Muscle of arm (tissue), 12 donors: ENCODE data around the gene CDK11B. TPM values are rescaled to one million over a fixed set of nuclear protein-coding genes. Genes with fewer than 3 reads are reported as not detected.
"Not testable (repeated sequence)": the region's sequence is repeated elsewhere in the genome, so short reads cannot be mapped to it uniquely, and the experiment has no call there.

Experiments used
- DNase-seq: peaks from one replicate; pipeline ENCODE4 v3.0.0-alpha.2; 2013
- polyA plus RNA-seq, 12 donors: library from polyadenylated mRNA; unstranded; fragments of 120-200 nt; gene quantifications; one replicate each; pipeline ENCODE4 v1.2.1, GENCODE V29; 2013; ENCODE audit not compliant: insufficient read length in 12 of 12

CDK11B gene
- polyA plus RNA-seq, 12 donors, result 28.3 to 46.3 (median 31.2) TPM; not detected in 1

DNA sequence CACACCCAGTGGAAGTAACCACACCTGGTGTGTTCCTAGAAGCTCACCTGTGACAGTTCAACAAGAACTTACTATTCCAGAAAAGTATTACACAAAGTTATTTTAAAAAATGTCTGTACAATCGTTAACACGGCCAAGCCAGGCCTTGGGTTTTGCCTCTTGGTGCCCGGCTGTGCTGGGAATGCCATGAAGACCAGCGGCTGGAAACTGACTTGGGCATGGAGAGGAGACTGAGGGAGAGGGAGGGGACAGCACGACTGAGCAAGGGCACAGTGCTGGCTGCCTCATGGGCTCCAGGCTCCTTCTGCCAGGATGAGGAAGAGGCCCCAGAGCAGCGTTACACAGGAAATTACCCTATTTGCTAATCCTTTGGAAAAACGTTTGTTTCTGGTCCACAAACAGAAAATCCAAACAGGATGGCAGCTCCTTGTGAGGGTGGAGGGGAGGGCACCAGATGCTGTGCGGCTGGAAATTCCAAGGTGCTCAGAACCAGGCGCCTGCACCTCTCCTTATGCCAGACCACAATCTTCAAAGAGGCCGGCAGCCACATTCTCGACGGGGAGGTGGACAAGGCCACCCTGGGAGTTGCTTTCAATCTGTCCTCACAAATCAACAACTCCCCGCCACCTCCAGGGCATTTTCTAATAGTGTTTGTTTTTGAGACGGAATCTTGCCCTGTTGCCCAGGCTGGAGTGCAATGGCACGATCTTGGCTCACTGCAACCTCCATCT, 4.2 kb upstream of the CDK11B start:
- DNase-seq, result not testable (repeated sequence)

DNA sequence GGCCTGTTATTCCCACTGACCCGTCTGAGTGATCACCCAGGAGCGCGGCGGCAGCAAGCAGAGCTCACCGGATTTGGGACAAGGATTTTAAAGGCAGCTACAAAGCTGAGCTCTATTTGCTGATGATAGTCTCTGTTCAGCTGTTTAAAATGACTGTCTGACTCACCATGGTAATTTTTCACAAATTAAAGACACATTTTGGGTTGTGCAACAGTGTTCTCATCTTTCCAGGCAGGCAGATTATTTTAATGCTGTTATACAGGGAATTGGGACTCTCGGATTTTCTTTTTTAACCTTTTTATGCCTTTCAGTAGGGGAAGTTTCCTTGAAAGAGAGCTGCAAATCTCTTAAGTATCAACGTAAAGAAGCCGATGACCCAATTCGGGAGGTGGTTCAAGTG, 3.6 kb upstream of the CDK11B start:
- DNase-seq, result not testable (repeated sequence)

DNA sequence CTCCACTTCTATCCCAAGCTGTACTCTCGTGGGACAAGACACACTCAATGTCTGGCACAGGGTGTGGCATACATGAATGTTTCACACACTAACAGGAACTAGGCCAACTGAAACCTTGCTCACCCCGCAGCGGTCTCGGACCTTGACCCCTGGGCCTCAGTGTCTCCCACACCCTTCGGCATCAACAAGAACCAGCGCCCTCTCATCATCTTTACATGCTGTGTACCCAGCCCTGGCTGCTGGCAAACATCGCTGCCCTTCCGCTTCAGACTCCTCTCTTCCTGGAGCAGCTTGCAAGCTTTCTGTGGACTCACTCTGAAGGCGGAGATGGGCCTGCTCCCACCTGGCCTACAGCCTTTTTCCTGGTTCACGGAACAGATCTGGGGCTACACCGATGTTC, 10.5 kb downstream of the CDK11B start:
- not testable (repeated sequence) for DNase-seq

DNA sequence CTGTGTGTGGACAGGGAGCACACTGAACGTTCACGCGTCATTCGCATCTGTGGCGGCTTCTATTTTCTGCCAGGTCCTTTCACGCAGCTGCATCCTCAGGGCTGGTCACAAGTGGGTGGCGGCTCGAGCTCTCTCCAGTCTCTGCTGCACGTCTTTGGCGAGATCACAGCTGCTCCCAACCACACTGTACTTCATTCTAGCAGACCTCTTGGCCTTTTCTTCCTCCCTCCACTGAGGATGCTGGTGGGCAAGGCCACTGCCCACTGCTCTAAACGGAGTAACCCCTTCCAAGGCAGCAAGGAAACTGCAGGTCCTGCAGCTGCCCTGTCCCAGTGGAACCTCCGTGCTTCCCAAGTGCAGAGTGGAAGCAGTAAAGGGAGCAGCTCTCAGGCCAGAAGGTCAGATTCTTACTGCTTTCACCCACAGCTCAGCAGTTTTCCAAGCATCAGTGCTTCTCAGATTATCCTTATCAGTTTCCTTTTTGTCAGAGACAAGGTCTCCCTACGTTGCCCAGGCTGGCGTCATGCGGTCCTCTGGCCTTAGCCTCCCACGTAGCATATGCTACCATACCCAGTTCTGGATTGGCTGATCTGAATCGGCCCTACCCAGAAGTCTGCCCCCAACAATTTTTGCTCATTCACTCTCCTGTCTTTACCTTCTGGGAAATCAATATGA, 11.1 kb downstream of the CDK11B start:
- DNase-seq, result not testable (repeated sequence)

DNA sequence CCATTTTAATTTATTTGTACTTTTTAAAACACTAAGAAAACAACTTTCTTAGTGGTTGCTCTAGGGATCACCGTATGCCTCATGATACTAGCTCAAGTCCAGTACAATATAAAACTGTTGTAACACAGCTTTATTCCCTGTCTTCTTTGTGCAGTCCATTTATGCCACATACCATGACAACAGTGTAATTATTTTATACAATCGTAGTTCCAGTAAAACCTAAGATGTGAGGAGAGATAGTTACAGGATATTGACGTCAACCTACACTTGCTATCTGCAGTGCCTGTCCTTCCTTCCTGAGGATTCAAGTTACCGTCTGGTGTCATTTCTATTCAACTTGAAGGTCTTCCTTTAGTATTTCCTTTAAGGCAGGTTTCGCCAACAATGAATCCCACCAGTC, 12.5 kb downstream of the CDK11B start:
- DNase-seq, result not testable (repeated sequence)

DNA sequence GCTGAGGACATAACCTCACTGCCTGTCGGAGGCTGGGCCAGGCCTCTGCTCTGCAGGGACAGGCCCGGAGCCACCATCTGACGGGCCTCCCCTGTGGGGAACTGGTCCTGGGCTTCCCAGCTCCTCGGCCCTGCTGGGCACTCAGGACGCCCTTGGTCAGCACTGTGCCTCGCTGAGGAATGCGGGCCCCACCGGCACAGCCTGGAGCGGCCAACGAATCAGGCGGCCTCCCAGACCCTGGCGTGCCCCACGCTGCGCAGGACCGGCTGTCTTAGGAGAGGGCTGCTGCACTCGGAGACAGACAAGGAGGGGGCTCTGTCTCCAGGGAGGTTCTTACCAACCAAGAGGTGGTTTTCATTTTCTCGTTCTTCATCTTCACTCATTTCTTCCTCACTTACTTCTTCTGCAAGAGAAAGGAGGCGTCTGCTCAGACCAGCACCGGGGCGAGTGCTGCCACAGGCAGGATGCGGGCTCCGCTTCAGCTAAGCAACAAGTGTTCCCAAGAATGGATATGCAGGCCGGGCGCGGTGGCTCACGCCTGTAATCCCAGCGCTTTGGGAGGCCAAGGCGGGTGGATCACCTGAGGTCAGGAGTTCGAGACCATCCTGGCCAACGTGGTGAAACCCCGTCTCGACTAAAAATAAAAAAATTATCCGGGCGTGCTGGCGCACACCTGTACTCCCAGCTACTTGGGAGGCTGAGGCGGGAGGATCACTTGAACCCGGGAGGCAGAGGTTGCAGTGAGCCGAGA, 17.9 kb downstream of the CDK11B start:
- DNase-seq, result not testable (repeated sequence)

DNA sequence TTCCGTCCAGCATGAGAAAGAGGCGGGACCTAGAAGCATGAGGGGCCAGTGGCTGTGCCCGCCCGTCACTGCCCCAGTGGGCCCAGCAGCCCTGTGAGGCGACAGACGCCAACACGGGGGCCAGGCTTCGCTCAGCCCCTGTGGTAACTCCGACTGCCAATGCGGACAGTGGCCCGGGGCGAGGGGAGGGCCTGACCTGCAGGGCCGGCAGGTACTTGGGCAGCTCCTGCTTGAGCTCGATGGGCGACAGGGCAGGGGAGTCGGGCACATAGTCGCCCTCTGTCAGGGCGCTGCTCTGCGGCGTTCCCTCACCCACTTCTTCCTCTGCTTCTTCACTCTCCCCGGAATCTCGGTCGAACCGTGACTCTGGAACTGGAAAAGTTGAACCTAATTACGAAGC, 18.7 kb downstream of the CDK11B start:
- DNase-seq, result not testable (repeated sequence)

DNA sequence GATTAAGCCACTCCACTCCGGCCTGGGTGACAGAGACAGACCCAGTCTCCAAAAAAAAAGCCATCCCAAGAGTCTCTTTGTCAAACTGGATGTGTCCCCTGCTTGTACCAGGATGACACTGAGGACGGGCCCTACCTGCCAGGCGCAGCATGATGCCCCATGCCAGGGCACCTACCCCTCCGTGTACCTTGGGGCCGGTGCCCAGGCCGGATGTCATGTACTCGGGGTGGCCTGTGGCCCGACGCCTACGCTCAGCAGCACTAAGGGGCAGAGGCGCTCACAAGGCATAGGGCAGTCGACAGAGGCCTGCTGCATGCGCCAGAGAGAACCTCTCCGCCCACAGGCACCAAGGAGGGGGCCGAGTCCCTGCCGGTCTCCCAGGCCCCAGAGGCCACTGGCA, 19.4 kb downstream of the CDK11B start:
- DNase-seq, result not testable (repeated sequence)

DNA sequence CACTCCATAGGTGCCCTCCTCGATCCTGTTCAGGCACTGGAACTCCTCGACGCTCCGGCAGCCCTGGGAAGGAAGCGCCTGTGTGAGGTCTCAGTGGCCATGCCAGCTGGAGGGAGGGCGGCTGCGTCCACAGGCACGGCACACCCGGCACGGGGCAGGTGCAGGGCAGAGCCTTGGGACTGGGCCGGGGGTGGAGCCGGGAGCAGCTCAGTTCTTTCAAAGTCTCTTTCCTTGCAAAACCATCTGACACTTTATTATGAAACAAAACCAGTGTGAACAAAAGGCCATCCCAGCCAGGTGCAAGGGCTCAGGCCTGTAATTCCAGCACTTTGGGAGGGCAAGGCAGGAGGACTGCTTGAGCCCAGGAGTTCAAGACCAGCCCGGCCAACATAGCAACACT, 20.3 kb downstream of the CDK11B start:
- DNase-seq, result not testable (repeated sequence)

DNA sequence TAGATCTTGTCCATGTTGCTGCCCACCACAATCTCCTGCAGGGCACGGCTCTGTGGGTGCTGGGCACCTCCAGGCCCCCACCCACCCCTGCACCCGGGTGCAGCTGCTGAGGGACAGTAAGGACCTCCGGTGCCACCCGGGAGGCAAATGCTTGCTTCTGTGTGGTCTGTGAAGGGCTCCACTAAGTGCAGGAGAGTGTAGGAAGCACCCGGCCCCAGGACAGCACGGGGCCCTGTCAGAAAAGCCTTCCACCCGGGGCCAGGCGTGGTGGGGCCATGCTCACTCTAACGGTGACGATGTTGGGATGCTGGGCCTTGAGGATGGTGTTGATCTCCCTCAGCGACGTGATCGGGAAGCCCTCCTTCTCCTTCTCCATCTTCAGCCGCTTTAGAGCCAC, 21.3 kb downstream of the CDK11B start:
- DNase-seq, result not testable (repeated sequence)

DNA sequence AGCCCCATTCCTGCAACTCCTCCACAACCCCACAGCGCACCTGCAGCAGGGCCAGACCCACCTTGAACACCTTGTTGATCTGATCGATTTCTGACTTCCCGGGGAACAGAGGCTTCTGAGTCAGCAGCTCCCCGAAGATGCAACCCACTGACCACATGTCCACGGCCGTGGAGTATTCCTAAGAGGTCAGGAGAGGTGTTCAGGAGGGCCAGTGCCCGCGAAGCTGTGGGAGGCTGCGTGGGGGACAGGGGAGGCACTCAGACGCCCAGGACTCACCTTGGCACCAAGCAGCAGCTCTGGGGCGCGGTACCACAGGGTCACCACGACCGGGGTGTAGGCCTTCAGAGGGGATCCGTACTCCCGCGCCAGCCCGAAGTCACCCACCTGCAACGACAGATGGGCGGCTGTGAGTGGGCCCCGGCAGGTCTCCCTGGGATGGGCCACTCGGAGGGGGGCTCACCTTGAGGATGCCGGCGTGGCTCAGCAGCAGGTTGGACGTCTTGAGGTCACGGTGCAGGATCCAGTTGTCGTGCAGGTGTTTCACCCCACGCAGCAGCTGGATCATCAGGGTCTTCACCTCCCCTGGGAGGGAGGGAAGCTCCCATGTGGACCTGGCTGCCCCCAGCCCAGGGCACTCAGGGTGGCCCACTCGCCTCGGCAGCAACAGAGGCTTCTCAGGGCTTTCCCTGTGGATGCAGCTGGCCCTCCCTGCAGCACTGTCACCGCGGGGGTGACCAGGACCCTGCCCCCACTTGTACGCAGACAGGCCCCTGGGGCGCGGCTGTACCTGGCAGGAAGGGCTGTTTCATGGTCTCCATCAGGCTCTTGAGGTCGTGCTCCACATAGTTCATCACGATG, 22.0 kb downstream of the CDK11B start:
- DNase-seq, result not testable (repeated sequence)

DNA sequence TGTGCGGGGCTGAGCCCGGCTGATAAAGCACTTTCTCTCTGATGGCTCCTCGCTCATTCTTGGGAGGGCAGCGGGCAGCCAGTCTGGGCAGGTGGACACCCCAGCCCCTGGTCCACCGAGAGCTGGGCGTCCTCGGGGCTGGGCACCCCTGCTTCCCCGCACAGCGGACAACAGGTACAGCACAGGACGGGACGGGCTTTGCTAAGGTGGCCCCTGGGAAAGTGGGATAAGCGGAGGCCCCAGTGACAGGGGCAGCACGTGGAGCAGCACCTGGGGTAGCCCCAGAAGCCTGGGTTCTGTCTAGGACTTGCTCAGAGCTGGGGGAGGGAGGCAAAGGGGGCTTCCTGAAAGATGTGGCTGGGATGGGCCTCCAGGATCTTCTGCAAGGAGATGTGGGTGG, 24.2 kb downstream of the CDK11B start:
- DNase-seq, result not testable (repeated sequence)

DNA sequence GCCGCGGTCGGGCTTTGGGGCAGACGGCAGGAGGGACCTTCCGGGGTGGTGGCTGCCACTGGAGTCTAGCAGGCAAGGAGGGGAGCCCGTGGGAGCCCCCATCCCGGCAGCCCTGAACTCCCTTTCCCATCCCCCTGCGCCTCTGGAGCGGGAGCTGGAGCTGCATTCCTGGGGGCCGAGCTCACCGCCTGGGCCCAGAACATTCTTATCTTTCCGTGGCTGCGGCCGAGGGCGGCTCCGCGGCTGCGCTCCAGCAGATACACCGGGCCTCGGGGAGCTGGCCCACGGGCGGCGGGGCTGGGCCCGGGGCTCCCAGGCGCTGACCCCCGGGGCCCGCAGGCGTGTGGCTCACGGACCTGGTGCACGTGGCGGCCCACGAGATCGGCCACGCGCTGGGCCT, 25.4 kb downstream of the CDK11B start:
- DNase-seq, result not testable (repeated sequence)

DNA sequence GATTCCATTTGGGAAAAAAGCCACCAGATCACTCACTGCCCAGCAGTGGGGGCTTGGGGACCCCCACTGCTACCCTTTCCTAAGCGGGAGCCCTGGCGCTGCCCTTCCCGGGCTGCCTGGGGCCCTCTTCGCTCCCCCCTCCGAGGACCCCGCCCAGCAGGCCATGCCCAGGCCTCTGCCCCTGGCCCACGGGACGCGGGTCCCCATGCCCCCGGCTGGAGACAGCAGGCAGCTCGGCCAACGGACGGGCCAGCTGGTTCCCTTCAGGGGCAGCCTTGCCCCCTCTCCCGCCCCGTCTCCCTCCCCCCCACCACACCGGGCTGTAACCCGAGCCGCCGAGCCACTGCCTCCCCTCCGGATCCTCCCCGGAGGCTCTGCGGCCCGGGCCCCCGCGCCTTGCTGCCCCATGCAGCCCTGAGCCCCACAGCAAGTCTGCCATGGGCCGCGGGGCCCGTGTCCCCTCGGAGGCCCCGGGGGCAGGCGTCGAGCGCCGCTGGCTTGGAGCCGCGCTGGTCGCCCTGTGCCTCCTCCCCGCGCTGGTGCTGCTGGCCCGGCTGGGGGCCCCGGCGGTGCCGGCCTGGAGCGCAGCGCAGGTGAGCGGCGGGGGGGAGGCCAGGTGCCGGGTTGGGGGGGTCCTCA, 26.9 kb downstream of the CDK11B start, which contains the start of gene MMP23B:
MMP23B (plus strand) TSS at position 392 of the 639 bp plus-strand sequence; CDS start at position 438, 46 bp downstream.
- DNase-seq, result no peak

DNA sequence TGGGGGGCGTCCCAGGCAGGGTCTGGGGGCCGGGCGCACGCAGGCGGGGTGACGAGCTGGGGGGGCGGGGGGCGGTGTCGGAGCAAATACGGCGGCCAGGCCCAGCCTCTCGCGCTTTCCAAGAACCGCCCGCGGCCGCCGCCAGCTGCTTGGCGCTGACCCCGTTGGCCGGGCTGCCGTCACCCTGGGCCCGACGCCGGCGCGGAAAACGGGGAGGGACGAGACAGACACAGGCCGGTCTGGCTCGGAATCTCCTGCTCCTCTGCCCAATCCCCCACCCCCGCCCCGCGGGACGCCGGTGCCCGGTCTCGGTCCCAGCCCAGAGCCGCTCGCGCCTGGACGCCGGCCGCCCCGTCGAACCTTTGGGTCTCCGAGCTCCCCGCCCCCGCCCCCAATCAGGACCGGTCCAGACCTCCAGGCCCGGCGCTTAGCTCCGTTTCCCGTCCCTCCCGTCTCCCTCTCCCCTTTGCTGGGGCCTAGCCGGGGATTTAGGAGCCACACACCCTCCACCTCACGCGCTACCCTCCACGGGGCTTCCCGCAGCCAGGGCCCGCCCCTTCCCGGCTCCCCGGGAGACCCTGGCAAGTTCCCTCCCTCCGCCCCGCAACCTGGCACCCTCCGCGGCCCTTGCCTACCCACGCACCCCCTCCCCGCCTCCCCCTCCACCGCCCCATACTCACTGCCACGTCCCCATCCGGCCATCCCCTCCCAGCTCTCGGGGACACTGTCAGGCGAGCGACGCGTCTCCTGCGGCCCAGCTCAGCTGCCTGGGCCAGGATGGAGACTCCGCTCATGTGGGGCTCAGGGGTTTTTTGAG, 27.6 kb downstream of the CDK11B start:
- DNase-seq, result peak; percentile 89

DNA sequence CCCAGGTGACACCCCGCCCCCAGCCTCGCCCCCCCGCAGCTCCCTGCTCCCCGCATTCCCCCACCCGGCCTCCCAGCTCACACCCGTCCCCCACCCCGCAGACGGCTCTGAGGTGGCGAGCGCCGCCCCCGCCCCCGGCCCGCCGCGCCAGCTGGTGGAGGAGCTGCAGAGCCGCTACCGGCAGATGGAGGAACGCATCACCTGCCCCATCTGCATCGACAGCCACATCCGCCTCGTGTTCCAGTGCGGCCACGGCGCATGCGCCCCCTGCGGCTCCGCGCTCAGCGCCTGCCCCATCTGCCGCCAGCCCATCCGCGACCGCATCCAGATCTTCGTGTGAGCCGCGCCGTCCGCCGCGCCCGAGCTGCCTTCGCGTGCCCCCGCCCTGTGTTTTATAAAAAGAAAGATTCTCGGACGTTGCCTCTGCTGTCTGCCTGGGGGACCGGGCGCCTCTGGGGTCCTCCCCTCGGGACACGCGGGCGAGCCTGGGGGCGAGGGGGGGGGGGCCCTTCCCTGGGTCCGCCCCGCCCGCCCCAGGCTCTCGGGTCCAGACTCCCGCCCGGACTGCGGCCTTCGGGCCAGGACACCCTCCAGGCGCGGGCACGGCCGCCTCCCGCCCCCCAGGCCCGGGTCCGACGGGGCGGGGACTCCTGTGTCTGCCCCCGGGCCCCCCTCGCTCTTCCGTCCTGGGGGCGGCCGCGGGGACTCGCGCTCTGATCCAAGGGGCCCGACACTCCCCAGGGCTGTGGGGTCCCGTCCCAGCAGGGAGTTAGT, 28.4 kb downstream of the CDK11B start:
- peak; percentile 92 for DNase-seq

DNA sequence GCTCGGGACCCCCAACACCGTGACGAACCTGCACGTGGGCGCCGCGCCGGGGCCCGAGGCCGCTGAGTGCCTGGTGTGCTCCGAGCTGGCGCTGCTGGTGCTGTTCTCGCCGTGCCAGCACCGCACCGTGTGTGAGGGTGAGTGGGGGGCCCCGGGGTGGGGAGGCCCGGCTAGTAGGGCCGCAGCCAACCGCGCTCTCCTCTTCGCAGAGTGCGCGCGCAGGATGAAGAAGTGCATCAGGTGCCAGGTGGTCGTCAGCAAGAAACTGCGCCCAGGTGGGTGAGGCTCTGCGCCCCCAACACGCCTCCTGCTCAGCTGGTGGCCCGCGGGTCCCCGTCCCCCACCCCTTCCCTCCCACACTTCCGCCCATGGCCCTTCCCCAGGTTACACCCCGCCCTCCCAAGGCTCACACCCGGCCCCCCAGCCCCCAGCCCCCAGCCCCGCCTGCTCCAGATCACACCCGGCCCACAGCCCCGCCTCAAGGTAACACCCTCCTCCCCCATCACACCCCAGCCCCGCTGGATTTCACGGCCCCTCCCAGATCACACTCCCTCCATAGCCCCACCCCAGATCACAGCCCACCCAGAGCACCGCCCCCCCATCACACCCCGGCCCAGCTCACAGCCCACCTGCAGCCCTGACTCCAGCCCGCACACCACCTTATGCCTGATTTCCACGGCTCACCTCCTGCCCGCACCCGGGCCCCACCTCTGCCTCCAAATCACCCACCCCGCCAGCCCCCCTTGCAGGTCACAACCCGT, 29.2 kb downstream of the CDK11B start:
- DNase-seq, result no peak

DNA sequence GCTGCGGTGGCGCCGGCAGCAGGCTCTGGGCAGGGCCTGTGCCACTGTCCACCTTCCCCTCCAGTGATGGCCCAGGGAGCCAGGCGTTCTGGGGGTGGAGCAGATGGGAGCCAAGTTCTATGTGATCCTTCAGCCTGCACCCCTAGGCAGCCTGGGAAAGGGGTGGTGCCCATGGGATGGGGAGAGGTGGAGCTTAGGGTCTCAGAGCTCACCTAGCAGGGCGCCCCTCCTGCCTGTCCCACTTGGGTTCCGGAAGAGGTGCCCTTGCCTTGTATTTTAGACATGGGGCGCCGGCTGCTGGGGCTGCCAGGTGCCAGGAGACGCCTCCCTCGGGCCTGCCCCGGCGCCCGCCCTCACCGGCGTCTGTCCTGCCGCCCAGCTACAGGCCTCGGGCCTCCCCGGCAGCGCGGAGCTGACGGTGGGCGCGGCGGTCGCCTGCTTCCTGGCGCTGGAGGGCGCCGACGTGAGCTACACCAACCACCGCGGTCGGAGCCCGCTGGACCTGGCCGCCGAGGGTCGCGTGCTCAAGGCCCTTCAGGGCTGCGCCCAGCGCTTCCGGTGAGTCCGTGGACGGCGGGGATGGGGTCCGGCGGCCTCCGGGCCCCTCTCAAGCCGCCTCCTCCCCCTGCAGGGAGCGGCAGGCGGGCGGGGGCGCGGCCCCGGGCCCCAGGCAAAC, 29.9 kb downstream of the CDK11B start:
- DNase-seq, result no peak
